DND-41 (cell line): Measurements from ENCODE around the gene CC2D2B.

Experiments used
- EZH2 ChIP-seq: IDR thresholded peaks from 3 replicates; pipeline ENCODE4 v1.6.1; 2012; ENCODE audit warnings: borderline replicate concordance, low read depth, mild to moderate bottlenecking, moderate library complexity, low read length, inconsistent platforms; ENCODE audit not compliant: severe bottlenecking
- TF ChIP-seq, protein P1 (sequence below): IDR thresholded peaks from 2 replicates; pipeline ENCODE4 v1.5.1; 2012; ENCODE audit warnings: borderline replicate concordance, low read length, moderate library complexity, mild to moderate bottlenecking; ENCODE audit not compliant: poor library complexity, severe bottlenecking; ENCODE audit errors: extremely low read depth

DNA sequence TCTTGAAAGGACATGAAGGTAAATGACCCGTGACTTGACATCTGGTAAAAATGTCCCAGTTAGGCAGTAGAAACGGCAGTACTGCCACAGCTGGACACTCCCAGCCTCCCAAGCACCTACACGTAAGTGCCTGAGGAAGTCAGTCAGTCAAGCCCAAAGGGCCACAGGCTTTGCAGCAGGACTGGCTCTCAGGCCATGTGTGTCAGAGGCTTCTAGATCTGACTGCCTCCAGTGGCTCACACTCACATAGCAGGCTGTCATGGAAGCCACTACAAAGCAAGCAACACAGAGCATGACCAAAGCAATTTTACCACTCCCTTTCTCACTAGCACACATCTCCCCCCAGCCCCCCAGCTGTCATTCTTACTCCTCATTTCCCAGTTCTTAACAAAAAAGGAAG is 117.8 kb downstream of the CC2D2B start:
- TF ChIP-seq, protein P1, sequence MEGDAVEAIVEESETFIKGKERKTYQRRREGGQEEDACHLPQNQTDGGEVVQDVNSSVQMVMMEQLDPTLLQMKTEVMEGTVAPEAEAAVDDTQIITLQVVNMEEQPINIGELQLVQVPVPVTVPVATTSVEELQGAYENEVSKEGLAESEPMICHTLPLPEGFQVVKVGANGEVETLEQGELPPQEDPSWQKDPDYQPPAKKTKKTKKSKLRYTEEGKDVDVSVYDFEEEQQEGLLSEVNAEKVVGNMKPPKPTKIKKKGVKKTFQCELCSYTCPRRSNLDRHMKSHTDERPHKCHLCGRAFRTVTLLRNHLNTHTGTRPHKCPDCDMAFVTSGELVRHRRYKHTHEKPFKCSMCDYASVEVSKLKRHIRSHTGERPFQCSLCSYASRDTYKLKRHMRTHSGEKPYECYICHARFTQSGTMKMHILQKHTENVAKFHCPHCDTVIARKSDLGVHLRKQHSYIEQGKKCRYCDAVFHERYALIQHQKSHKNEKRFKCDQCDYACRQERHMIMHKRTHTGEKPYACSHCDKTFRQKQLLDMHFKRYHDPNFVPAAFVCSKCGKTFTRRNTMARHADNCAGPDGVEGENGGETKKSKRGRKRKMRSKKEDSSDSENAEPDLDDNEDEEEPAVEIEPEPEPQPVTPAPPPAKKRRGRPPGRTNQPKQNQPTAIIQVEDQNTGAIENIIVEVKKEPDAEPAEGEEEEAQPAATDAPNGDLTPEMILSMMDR, result peak; percentile 40
- TF ChIP-seq EZH2, result no peak
